ENCODE measurements around the gene SLMAP.
A peak's percentile ranks its signal among the peaks of the same experiment; 100 is the strongest.

Gene SLMAP

GRCh38 chr3:57968501-57968900 lies 212.4 kb downstream of the SLMAP start:
- no peaks in the 10 kb centered on the region for H3K36me3 ChIP-seq (ENCODE audit: insufficient read depth, low read length)
- no peaks in the 10 kb centered on the region for H3K9me3 ChIP-seq (ENCODE audit: insufficient read depth, low read length, severe bottlenecking)
- H3K27ac ChIP-seq (ENCODE audit: low read length), result no peak overlapping the region
- H3K27me3 ChIP-seq (ENCODE audit: insufficient read depth, low read length, poor library complexity), result no peaks in the 10 kb centered on the region
- H2AFZ ChIP-seq (ENCODE audit: low read depth, low read length), result no peak overlapping the region
- H4K20me1 ChIP-seq (ENCODE audit: insufficient read depth, low read length), result no peaks in the 10 kb centered on the region
- ATAC-seq (ENCODE audit: insufficient read depth, low read depth), result no peak
- H3K79me2 ChIP-seq (ENCODE audit: insufficient read depth, low read length), result no peaks in the 10 kb centered on the region
- peaks cover 14% of the 10 kb centered on the region for H3K4me1 ChIP-seq (ENCODE audit: insufficient read depth, low read length)
- DNase-seq, result no peak
- no peak overlapping the region for H3K9ac ChIP-seq (ENCODE audit: low read depth, low read length)
- no peak overlapping the region for H3K4me3 ChIP-seq (ENCODE audit: low read depth in 1 of 2, low read length in 2 of 2)
- no peak overlapping the region for H3K4me2 ChIP-seq (ENCODE audit: insufficient read depth, low read length)
- TF ChIP-seq EZH2 (IDR thresholded peaks at IDR 0.05; ENCODE audit: borderline replicate concordance, low read depth, low read length, severe bottlenecking) (no peak), CTCF (IDR thresholded peaks at IDR 0.05; ENCODE audit: borderline replicate concordance, extremely low read depth, low read length, poor library complexity, severe bottlenecking) (no peak)

GRCh38 chr3:57971975-57972374 lies 215.9 kb downstream of the SLMAP start:
- Histone ChIP-seq H3K79me2 (ENCODE audit: insufficient read depth, low read length) (no peaks in the 10 kb centered on the region), H3K4me2 (ENCODE audit: insufficient read depth, low read length) (no peak overlapping the region), H3K4me1 (ENCODE audit: insufficient read depth, low read length) (peaks cover 14% of the 10 kb centered on the region), H3K4me3 (ENCODE audit: low read depth in 1 of 2, low read length in 2 of 2) (no peak overlapping the region), H2AFZ (ENCODE audit: low read depth, low read length) (no peak overlapping the region), H3K9me3 (ENCODE audit: insufficient read depth, low read length, severe bottlenecking) (no peaks in the 10 kb centered on the region), H4K20me1 (ENCODE audit: insufficient read depth, low read length) (no peaks in the 10 kb centered on the region), H3K27ac (ENCODE audit: low read length) (no peak overlapping the region), H3K9ac (ENCODE audit: low read depth, low read length) (no peak overlapping the region), H3K36me3 (ENCODE audit: insufficient read depth, low read length) (no peaks in the 10 kb centered on the region), H3K27me3 (ENCODE audit: insufficient read depth, low read length, poor library complexity) (no peaks in the 10 kb centered on the region)
- ATAC-seq (ENCODE audit: insufficient read depth, low read depth) (no peak), DNase-seq (no peak)
- no peak for TF ChIP-seq EZH2 (IDR thresholded peaks at IDR 0.05; ENCODE audit: borderline replicate concordance, low read depth, low read length, severe bottlenecking)
- no peak for TF ChIP-seq CTCF (IDR thresholded peaks at IDR 0.05; ENCODE audit: borderline replicate concordance, extremely low read depth, low read length, poor library complexity, severe bottlenecking)

GRCh38 chr3:57972531-57973111 lies 216.5 kb downstream of the SLMAP start:
- Histone ChIP-seq H3K79me2 (ENCODE audit: insufficient read depth, low read length) (no peaks in the 10 kb centered on the region), H3K27ac (ENCODE audit: low read length) (no peak overlapping the region), H3K4me2 (ENCODE audit: insufficient read depth, low read length) (no peak overlapping the region), H3K27me3 (ENCODE audit: insufficient read depth, low read length, poor library complexity) (no peaks in the 10 kb centered on the region), H3K9ac (ENCODE audit: low read depth, low read length) (no peak overlapping the region), H3K4me1 (ENCODE audit: insufficient read depth, low read length) (peaks cover 11% of the 10 kb centered on the region), H4K20me1 (ENCODE audit: insufficient read depth, low read length) (no peaks in the 10 kb centered on the region), H2AFZ (ENCODE audit: low read depth, low read length) (no peak overlapping the region), H3K36me3 (ENCODE audit: insufficient read depth, low read length) (no peaks in the 10 kb centered on the region), H3K4me3 (ENCODE audit: low read depth in 1 of 2, low read length in 2 of 2) (no peak overlapping the region), H3K9me3 (ENCODE audit: insufficient read depth, low read length, severe bottlenecking) (no peaks in the 10 kb centered on the region)
- peak; percentile 17 for DNase-seq
- ATAC-seq (ENCODE audit: insufficient read depth, low read depth), result peak; percentile 56; the same call in 2 of the 3 replicates
- TF ChIP-seq EZH2 (IDR thresholded peaks at IDR 0.05; ENCODE audit: borderline replicate concordance, low read depth, low read length, severe bottlenecking), result no peak
- no peak for TF ChIP-seq CTCF (IDR thresholded peaks at IDR 0.05; ENCODE audit: borderline replicate concordance, extremely low read depth, low read length, poor library complexity, severe bottlenecking)
